ENCODE measurements around the gene IFITM2. TPM values are rescaled to one million over a fixed set of nuclear protein-coding genes. Genes with fewer than 3 reads are reported as not detected.

Gene IFITM2
- total RNA-seq, 1 experiment from 2014 or later = 31.3 TPM

GRCh38 chr11:291281-292210 lies 16.1 kb upstream of the IFITM2 start:
- no peak for DNase-seq (ENCODE audit: low spot score)
- in situ Hi-C loops (cut with HindIII; ENCODE audit: low sequenced_read_pairs) = no loop called here

GRCh38 chr11:292211-293121 lies 15.2 kb upstream of the IFITM2 start:
- in situ Hi-C loops (cut with HindIII; ENCODE audit: low sequenced_read_pairs) = no loop called here
- no peak for DNase-seq (ENCODE audit: low spot score)

- DNase-seq (ENCODE audit: low spot score) = no peak
- in situ Hi-C loops (cut with HindIII; ENCODE audit: low sequenced_read_pairs) = no loop called here
Measured at GRCh38 chr11:293271-293851, 14.3 kb upstream of the IFITM2 start.

- in situ Hi-C loops (cut with HindIII; ENCODE audit: low sequenced_read_pairs) = no loop called here
- DNase-seq (ENCODE audit: low spot score) = no peak
Measured at GRCh38 chr11:293852-294661, 13.6 kb upstream of the IFITM2 start.

- DNase-seq (ENCODE audit: low spot score) = no peak
- in situ Hi-C loops (cut with HindIII; ENCODE audit: low sequenced_read_pairs) = no loop called here
Measured at GRCh38 chr11:294780-295179, 12.8 kb upstream of the IFITM2 start.

GRCh38 chr11:295351-296170 lies 12.1 kb upstream of the IFITM2 start:
- no peak for DNase-seq (ENCODE audit: low spot score)

GRCh38 chr11:296171-297050 lies 11.2 kb upstream of the IFITM2 start:
- DNase-seq (ENCODE audit: low spot score) = no peak
- in situ Hi-C loops (cut with HindIII; ENCODE audit: low sequenced_read_pairs) = no loop called here

More at GRCh38 chr11:295351-296170, 12.1 kb upstream of the IFITM2 start:
- in situ Hi-C loops (cut with HindIII; ENCODE audit: low sequenced_read_pairs) = no loop called here

GRCh38 chr11:297051-297585 lies 10.5 kb upstream of the IFITM2 start:
- in situ Hi-C loops (cut with HindIII; ENCODE audit: low sequenced_read_pairs) = no loop called here

GRCh38 chr11:297586-298405 lies 9.8 kb upstream of the IFITM2 start:
- in situ Hi-C loops (cut with HindIII; ENCODE audit: low sequenced_read_pairs) = no loop called here
- DNase-seq (ENCODE audit: low spot score) = no peak

More at GRCh38 chr11:297051-297585, 10.5 kb upstream of the IFITM2 start:
- no peak for DNase-seq (ENCODE audit: low spot score)

GRCh38 chr11:298406-299065 lies 9.1 kb upstream of the IFITM2 start:
- no peak for DNase-seq (ENCODE audit: low spot score)

GRCh38 chr11:299081-299891 lies 8.3 kb upstream of the IFITM2 start, which contains the start of gene IFITM5:
IFITM5 (minus strand) TSS chr11:299526; CDS start chr11:299490, 36 bp downstream.
- no peak for DNase-seq (ENCODE audit: low spot score)
- in situ Hi-C loops (cut with HindIII; ENCODE audit: low sequenced_read_pairs) = no loop called here

More at GRCh38 chr11:298406-299065, 9.1 kb upstream of the IFITM2 start:
- in situ Hi-C loops (cut with HindIII; ENCODE audit: low sequenced_read_pairs) = no loop called here

GRCh38 chr11:299951-300735 lies 7.5 kb upstream of the IFITM2 start:
- in situ Hi-C loops (cut with HindIII; ENCODE audit: low sequenced_read_pairs) = no loop called here
- no peak for DNase-seq (ENCODE audit: low spot score)

- no peak for DNase-seq (ENCODE audit: low spot score)
- in situ Hi-C loops (cut with HindIII; ENCODE audit: low sequenced_read_pairs) = no loop called here
Measured at GRCh38 chr11:303363-303762, 4.3 kb upstream of the IFITM2 start.

- DNase-seq (ENCODE audit: low spot score) = no peak
- in situ Hi-C loops (cut with HindIII; ENCODE audit: low sequenced_read_pairs) = no loop called here
Measured at GRCh38 chr11:304061-304506, 3.5 kb upstream of the IFITM2 start.
